GM11168 (cell line): Measurements from ENCODE around the gene KCNH2.
"Not testable (repeated sequence)": the region's sequence is repeated elsewhere in the genome, so short reads cannot be mapped to it uniquely, and the experiment has no call there.

Experiments used
- in situ Hi-C: fragments of 300-500 bp; cut with MboI; formaldehyde crosslinking; loops from one replicate; pipeline ENCODE4 v1.12.0; 2022; ENCODE audit warnings: low sequenced_read_pairs; ENCODE audit not compliant: unreplicated experiment

KCNH2 gene

GRCh38 chr7:150978126-150978789, at the start of gene KCNH2:
Gene KCNH2, minus strand, starts transcription at chr7:150978321. Its CDS starts 408 bp downstream, at chr7:150977913.
- in situ Hi-C loops = no loop called here

GRCh38 chr7:151027728-151028130, 49.6 kb upstream of the KCNH2 start:
- in situ Hi-C loops = not testable (repeated sequence)

- in situ Hi-C loops = not testable (repeated sequence)
Observed at GRCh38 chr7:151026771-151027727, 48.9 kb upstream of the KCNH2 start.

- in situ Hi-C loops = no loop called here
Observed at GRCh38 chr7:151025924-151026671, 48.0 kb upstream of the KCNH2 start.

GRCh38 chr7:151024435-151025056, 46.4 kb upstream of the KCNH2 start, which contains the start of gene ATG9B:
Gene ATG9B, minus strand, starts transcription at chr7:151024494. Its CDS starts 71 bp downstream, at chr7:151024423.
- in situ Hi-C loops = no loop called here

GRCh38 chr7:151023232-151023631, 45.1 kb upstream of the KCNH2 start:
- in situ Hi-C loops = no loop called here

GRCh38 chr7:151020231-151020630, 42.1 kb upstream of the KCNH2 start:
- in situ Hi-C loops = no loop called here

- in situ Hi-C loops = loop anchor here (10.0 kb wide), 1 partner anchor 114 kb away; no protein-coding TSS in a partner anchor
Observed at GRCh38 chr7:151019130-151019447, 41.0 kb upstream of the KCNH2 start.

- in situ Hi-C loops = loop anchor here (10.0 kb wide), 1 partner anchor 114 kb away; no protein-coding TSS in a partner anchor
Observed at GRCh38 chr7:151018421-151019129, 40.5 kb upstream of the KCNH2 start.

- in situ Hi-C loops = loop anchor here (10.0 kb wide), 1 partner anchor 113 kb away; no protein-coding TSS in a partner anchor
Observed at GRCh38 chr7:151017953-151018420, 39.9 kb upstream of the KCNH2 start.

- in situ Hi-C loops = loop anchor here (10.0 kb wide), 1 partner anchor 113 kb away; no protein-coding TSS in a partner anchor
Observed at GRCh38 chr7:151017370-151017952, 39.3 kb upstream of the KCNH2 start.

- in situ Hi-C loops = loop anchor here (10.0 kb wide), 1 partner anchor 112 kb away; no protein-coding TSS in a partner anchor
Observed at GRCh38 chr7:151016942-151017341, 38.8 kb upstream of the KCNH2 start.

- in situ Hi-C loops = loop anchor here (10.0 kb wide), 1 partner anchor 112 kb away; no protein-coding TSS in a partner anchor
Observed at GRCh38 chr7:151016505-151016904, 38.4 kb upstream of the KCNH2 start.

GRCh38 chr7:151015967-151016366, 37.8 kb upstream of the KCNH2 start:
- in situ Hi-C loops = loop anchor here (10.0 kb wide), 1 partner anchor 111 kb away; no protein-coding TSS in a partner anchor

GRCh38 chr7:151014950-151015349, 36.8 kb upstream of the KCNH2 start:
- in situ Hi-C loops = loop anchor here (10.0 kb wide), 1 partner anchor 110 kb away; no protein-coding TSS in a partner anchor

- in situ Hi-C loops = loop anchor here (10.0 kb wide), 1 partner anchor 109 kb away; no protein-coding TSS in a partner anchor
Observed at GRCh38 chr7:151013733-151014497, 35.8 kb upstream of the KCNH2 start.

GRCh38 chr7:151013356-151013732, 35.2 kb upstream of the KCNH2 start:
- in situ Hi-C loops = loop anchor here (10.0 kb wide), 1 partner anchor 109 kb away; no protein-coding TSS in a partner anchor
